ENCODE data around the gene NUP214.

DNA sequence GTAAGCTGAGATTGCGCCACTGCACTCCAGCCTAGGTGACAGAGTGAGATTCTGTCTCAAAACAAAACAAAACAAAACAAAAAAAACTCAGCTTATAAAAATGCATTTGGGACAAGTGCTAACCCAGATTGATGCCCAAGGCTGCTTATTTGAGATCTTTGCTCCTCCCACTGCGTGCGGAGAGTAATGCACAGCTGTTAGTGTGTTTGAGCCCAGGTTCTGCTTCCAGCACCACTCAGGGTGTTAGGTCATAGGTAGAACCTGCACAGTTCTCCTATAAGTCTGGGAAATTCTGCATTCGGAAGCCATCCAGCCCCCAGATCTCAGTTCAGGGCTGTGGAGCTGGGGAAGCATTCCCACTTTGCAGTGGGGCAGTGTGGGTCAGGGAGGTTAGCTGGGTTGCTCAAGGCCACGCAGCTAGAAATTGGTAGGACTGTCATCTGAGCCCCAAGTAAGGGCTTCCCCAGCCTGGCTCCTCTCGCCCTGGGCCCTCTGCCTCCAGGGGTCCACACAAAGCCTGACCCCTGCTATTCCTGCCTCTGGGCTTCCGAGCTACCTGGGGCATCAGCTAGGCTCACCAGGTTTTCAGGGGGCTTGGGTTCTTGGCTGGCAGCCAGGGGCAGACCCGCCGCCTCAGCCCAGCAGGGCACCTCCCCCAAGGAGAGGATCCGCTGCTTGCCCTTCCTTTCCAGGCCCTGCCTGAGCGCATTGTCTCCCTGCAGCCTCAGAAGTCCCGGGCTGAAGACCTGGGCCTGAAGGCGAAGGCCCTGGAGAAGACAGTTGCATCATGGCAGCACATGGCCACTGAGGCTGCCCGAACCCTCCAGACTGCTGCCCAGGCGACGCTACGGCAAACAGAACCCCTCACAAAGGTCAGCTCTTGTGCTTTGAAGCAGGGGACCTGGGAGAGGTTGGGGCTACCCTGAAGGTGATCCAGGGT lies 46.7 kb upstream of the NUP214 start:
- TF ChIP-seq, protein P1, sequence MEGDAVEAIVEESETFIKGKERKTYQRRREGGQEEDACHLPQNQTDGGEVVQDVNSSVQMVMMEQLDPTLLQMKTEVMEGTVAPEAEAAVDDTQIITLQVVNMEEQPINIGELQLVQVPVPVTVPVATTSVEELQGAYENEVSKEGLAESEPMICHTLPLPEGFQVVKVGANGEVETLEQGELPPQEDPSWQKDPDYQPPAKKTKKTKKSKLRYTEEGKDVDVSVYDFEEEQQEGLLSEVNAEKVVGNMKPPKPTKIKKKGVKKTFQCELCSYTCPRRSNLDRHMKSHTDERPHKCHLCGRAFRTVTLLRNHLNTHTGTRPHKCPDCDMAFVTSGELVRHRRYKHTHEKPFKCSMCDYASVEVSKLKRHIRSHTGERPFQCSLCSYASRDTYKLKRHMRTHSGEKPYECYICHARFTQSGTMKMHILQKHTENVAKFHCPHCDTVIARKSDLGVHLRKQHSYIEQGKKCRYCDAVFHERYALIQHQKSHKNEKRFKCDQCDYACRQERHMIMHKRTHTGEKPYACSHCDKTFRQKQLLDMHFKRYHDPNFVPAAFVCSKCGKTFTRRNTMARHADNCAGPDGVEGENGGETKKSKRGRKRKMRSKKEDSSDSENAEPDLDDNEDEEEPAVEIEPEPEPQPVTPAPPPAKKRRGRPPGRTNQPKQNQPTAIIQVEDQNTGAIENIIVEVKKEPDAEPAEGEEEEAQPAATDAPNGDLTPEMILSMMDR (IDR thresholded peaks at IDR 0.05; ENCODE audit: insufficient read depth, low read length): no peak
- TF ChIP-seq SPI1 (IDR thresholded peaks at IDR 0.05; ENCODE audit: borderline replicate concordance, low read depth): no peak
- no peak for TF ChIP-seq REST (IDR thresholded peaks at IDR 0.05; ENCODE audit: insufficient replicate concordance, low read depth)
- no peak for TF ChIP-seq POLR2AphosphoS5 (IDR thresholded peaks at IDR 0.05; ENCODE audit: low read depth)
